ENCODE data around the gene NMB.
A peak's percentile ranks its signal among the peaks of the same experiment; 100 is the strongest.

DNA sequence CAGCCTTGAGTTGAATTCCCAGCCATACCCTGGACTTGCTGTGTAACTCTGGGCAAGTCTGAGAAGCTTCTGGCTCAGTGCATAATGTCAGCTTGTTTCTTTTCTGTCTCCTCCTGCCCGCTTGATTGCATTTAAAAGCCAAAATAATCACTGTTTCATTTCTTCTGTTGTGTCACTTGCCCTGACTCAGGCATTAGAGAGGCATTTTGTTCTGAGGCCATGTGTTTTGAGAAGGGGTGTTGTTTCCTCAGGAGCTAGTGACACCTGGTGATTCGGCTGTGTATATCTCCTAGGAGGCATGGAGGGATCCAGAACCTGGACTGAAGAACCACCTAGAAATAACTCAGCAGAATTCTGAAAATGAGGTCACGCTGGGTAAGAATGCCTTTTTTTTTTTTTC, 19.9 kb downstream of the NMB start:
- no peak for TF ChIP-seq POLR2A (IDR thresholded peaks at IDR 0.05)
- TF ChIP-seq, protein P1, sequence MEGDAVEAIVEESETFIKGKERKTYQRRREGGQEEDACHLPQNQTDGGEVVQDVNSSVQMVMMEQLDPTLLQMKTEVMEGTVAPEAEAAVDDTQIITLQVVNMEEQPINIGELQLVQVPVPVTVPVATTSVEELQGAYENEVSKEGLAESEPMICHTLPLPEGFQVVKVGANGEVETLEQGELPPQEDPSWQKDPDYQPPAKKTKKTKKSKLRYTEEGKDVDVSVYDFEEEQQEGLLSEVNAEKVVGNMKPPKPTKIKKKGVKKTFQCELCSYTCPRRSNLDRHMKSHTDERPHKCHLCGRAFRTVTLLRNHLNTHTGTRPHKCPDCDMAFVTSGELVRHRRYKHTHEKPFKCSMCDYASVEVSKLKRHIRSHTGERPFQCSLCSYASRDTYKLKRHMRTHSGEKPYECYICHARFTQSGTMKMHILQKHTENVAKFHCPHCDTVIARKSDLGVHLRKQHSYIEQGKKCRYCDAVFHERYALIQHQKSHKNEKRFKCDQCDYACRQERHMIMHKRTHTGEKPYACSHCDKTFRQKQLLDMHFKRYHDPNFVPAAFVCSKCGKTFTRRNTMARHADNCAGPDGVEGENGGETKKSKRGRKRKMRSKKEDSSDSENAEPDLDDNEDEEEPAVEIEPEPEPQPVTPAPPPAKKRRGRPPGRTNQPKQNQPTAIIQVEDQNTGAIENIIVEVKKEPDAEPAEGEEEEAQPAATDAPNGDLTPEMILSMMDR (IDR thresholded peaks at IDR 0.05): peak in 4 of 7 experiments; percentile 31 to 42 (median 37)
